GM18505 (cell line): ENCODE results near the gene TTC7B.

Source experiments
- ATAC-seq: cut with Tn5 transposase; IDR thresholded peaks from one replicate; pipeline ENCODE4 v1.9.1; 2021; ENCODE audit not compliant: unreplicated experiment
- POLR2A ChIP-seq: IDR thresholded peaks from 4 replicates; pipeline ENCODE4 v1.6.1; 2011; ENCODE audit warnings: borderline replicate concordance; ENCODE audit not compliant: insufficient read depth, insufficient read length; ENCODE audit errors: extremely low read depth

The TTC7B gene

DNA sequence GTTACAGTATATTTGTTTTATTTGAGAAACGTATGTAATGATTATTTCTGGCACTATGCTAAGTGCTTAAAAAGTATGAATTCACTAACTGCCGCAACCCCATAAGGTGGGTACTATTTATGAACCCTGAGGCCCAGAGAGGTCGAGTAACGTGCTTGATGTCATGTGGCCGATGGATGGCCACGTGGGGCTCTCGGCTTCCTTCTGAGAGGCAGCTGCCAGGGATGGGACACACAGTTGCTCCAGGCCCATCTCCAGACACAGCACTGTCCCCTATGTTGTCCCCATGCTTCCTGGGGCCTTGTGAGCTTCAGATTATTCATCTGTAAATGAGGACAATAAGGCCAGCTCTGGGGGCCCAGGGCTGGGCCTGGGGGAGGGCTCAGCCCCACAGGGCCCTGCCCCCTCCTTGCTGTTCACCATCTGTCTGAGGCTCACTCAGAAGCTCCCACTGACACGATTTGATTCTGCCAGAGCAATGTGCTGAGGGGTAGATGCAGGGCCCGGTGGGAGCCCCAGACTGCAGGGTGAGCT lies 304.4 kb downstream of the TTC7B start:
- no peak for ATAC-seq
- no peak for TF ChIP-seq POLR2A

DNA sequence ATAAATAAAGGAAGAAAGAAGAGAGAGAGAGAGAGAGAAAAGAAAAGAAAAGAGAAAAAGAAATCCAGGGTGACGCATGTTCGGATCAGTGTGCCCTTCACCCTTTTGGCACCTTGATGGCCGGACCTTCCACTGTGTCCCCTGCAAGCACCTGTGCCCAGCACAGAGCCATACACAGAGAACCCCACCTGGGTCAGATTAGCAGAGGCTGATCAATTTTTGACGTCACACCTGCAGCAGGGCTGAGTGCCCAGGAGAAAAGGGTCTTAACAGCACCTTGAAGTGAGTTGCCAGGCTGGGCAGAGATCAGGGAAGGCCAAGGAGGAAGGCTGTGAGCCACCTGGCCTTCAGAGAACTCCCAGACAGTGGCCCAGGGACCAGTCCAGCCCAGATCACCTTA lies 305.0 kb downstream of the TTC7B start:
- no peak for TF ChIP-seq POLR2A
- no peak for ATAC-seq

DNA sequence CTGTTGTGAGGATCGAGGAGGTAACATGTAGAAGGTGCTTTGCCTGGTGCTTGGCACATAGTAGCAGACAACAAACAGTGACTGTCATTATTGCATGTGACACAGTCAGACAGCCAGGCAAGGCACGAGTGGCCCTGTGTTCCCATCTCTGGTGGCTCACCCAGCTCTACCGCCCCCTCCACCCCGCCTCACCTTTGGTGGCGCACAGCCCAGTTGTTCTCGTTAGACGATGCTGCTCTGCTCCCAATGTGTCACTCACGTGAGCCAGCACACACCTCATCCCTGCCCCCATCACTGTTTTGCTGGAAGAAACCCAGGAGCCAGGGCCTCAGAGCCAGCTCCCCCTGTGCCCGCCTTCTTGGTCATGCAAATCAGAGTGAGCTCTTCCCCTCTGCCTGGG lies 306.1 kb downstream of the TTC7B start:
- no peak for TF ChIP-seq POLR2A
- no peak for ATAC-seq

DNA sequence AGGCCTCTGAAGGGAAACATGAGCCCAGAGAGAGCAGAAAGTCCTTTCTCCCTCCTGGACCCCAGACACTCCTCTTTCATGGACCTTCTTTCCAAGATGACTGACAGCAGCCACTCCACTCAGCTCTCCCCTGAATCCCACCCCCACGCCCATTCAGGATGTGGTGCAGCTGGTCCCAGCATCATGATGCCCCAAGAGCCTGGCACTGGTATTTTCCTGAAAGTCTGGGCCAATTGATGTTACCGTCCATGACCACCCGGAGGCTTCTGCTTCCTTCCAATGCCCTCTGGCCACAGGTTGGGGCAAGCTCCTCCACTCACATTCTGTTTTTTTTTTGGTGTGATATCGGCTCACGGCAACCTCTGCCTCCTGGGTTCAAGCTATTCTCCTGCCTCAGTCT lies 306.8 kb downstream of the TTC7B start:
- no peak for ATAC-seq
- no peak for TF ChIP-seq POLR2A

DNA sequence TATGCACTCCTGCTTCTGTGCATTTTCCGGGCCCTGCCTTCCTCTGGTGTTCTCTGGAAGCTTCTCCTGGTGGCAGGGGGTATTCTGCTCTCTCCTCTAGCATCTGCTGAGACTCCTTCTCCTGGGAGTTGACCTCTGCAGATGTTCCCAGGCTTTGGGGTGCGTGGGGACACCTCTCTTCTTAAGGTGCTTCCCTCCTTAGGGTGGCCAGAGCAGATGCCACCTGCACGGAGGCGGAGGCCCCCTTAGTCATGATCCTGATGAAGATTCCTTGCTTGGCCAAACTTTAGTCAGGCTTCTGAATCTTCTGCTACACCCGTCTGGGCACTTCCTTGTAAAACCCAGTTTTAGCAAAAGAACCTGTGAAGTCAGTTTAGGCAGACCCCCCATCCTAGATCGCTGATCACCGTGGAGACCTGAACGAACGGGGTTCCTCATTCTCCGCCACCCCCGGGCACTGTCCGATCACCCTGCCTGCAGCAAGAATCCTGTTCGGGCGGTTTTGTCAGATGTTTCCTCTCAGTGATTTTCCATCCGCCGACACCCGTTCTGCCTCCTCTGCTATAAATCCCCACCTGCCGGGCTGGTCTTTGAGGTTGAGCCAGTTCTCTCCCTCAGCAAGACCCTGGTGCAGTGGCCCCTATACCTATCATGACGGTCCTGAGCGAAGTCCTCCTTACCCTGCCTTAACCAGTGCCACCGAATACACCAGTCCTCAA lies 307.5 kb downstream of the TTC7B start:
- no peak for TF ChIP-seq POLR2A
- ATAC-seq = no peak

DNA sequence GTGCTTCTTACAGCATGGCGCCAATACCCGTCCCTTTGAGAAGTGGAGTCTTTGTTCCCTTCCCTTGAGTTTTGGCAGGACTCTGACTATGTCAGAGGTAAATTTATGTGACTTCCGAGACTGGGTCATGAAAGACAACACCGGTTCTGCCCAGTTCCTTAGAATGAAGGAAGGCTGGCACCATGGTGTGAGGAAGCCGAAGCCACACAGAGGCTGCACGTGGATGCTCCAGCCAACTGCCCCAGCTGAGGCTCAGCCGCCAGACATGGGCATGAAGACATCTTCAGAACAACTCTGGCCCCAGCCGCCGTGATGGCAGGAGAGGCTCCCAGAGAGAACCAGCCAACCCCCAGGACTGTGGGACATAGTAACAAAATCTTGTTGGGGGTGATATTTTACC lies 308.2 kb downstream of the TTC7B start:
- no peak for ATAC-seq
- no peak for TF ChIP-seq POLR2A

DNA sequence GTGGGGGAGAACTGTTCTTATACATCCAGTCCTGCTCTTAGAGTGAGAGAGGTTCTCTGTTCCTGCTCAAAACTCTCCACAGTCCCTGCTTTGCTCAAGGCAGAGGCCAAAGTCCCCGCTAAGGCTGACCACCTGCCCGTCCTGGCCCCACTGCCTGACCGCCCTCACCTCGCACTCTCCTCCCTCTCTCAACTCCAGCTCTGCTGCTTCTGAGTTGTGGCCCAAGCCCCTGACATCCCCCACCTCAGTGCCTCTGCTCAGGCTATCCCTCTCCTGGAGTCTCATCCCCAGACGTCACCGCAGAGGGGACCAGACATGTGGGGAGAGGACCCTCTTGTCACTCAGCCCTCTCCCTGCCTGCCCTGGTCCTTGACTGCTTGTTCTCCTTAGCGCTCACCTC lies 308.8 kb downstream of the TTC7B start:
- no peak for ATAC-seq
- no peak for TF ChIP-seq POLR2A

DNA sequence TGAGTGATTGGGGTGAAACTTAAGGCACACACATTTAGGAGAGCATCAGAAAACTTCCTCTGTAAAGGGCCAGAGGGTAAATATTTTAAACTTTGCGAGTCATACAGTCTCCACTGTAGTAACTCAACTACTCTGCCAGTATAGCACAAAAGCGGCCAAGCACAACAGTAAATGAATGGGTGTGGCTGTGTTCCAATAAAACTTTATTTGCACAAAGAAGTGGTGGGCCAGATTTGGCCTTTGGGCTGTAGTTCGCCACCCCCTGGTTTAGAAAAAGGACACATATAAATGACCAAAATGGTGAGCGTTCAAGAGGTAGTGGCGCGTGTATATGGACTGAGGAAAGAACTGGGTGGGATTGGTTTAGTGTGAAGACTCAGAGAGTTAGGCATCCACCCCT lies 309.5 kb downstream of the TTC7B start:
- ATAC-seq = no peak
- TF ChIP-seq POLR2A = no peak

DNA sequence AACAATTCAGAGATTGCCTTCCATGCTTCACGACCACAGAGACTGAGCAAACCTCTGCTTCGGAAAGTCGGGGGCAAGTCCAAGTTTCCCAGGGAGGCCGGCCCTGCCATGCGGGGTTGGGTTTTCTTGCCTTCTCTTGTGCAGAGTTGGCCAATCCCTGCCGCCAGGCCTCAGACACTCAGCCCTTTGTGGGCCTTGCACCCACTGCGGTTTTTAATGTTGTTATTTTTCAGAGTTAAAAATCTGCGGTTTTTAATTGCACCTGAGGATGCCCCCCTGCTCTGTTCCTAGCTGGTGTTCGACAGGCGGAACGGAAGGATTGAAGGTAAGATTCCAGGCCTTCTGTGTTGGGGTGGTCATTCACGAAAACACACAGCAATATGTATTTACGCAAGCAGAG lies 310.7 kb downstream of the TTC7B start:
- no peak for ATAC-seq

DNA sequence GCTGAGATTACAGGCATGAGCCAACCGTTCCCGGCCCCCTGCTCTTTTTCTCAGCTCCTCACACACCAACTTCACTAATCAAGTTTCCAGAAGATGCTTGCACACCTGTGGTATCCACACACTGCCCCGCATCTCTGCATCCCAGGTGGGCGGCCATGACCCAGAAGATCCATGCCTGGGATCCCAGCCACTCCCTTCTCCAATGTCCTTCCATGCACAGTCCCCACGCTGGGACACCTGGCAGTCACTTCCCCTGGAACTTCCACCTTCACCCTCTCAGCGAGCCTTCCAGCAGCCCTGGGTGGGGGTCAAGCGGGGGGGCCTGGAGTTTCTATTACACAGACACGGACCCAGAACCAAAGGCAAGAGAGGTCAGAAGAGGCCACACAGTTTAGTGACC lies 311.6 kb downstream of the TTC7B start:
- ATAC-seq = no peak
- no peak for TF ChIP-seq POLR2A

More for the DNA sequence above, 310.7 kb downstream of the TTC7B start:
- no peak for TF ChIP-seq POLR2A

DNA sequence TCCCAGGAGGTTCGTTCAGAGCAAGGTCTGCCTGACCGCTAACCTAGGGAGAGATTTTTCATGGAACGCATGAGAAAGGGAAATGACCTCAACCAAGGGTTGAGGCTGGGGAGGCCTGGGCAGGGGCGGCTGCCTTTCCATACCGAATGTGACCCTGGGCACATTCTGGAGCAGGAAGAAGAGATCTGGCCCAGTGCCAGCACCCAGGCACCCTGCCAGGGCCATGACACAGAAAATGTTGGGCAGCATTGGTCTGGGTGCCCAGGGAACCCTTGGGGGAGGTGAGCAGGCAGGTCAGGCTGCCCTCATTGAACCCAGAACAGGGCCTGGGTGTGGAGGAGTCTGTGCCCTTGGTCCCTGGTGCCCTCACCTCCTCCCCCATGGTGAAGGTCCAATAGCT lies 312.6 kb downstream of the TTC7B start:
- no peak for TF ChIP-seq POLR2A
- ATAC-seq = no peak

DNA sequence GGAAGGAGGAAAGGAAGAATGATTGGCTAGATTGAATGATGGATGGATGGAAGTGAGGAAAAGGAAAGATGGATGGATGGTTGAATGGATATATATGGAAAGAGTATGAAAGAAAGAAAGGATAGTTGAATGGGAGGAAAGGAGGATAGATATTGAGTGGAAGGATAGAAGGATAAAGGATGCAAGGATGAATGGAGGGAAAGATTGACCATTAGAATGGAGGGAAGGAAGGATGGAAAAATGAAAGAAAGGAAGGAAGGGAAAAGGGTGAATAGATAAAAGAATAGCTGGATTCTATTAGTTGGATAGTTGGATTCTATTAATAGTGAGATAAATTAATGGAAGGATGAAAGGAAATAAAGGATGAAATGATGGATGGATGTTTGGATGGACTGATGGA lies 313.5 kb downstream of the TTC7B start:
- no peak for TF ChIP-seq POLR2A
- ATAC-seq = no peak

DNA sequence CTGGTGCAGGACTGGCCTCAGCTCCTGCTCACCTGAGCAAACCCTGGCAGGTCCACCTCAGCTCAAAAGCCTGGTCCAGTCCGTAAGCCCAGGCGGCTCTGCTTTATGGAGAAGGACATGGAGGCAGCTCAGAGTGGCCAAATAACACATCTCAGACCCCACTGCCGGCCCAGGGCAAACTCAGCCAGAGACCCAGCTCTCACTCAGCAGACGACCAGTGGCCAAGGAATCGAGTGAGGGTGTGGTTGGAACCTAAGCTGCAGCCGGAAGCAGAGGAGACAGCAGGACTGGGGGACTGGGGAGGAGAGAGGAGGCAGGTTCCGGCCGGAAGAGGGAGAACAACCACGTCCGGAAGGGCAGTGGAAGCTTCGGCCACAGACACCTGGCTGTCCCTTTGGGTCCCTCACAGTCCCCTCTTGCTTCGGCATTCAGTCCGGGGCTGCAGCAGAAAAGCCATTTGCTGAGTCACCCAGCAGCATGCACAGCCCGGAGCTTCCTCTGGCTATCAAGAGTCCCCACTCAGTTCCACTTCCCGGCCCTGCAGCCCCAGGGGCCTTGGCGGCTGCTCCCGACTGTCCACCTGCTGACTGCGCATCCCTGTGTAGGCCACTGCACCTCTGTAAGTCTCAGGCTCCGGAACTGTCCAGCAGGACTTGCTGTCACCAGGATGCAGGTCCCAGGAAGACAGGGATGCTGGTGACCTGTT lies 315.4 kb downstream of the TTC7B start:
- no peak for TF ChIP-seq POLR2A
- no peak for ATAC-seq
